ENCODE measurements around the gene GPI. TPM values are rescaled to one million over a fixed set of nuclear protein-coding genes. Genes with fewer than 3 reads are reported as not detected.
"Not testable (repeated sequence)": the region's sequence is repeated elsewhere in the genome, so short reads cannot be mapped to it uniquely, and the experiment has no call there.

Gene GPI
- total and polyA plus RNA-seq, 9 donors, result 94.0 to 194 (median 163) TPM

DNA sequence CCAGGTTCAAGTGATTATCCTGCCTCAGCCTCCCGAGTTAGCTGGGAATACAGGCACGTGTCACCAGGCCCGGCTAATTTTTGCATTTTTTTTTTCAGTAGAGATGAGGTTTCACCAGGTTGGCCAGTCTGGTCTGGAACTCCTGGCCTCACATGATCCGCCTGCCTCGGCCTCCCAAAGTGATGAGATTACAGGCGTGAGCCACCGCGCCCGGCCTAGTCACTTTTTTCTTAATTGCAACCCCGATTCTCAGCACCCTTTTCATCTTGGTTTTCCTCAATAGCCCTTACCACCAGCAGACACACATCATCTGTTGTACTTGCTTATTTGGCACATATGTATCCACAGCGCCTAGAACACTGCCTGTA, 550 bp upstream of the GPI start:
- no peak for DNase-seq
- H3K27ac ChIP-seq (ENCODE audit: low read length), result no peak overlapping the region
- no peaks in the 10 kb centered on the region for H3K9me3 ChIP-seq (replicated peaks; ENCODE audit: control insufficient read depth, low read depth, low read length)
- H3K36me3 ChIP-seq (ENCODE audit: control insufficient read depth, insufficient read depth, low read length), result peaks cover 29% of the 10 kb centered on the region
- WGBS (ENCODE audit: insufficient coverage), result 81% methylated on average over 8 of the region's 11 CpGs
- H3K4me1 ChIP-seq (ENCODE audit: control insufficient read depth, insufficient read depth, low read length), result peaks cover 24% of the 10 kb centered on the region
- H3K27me3 ChIP-seq (ENCODE audit: control insufficient read depth, insufficient read depth, low read length), result no peaks in the 10 kb centered on the region
- peak overlapping the region; percentile 80 for H3K4me3 ChIP-seq (ENCODE audit: low read length)

DNA sequence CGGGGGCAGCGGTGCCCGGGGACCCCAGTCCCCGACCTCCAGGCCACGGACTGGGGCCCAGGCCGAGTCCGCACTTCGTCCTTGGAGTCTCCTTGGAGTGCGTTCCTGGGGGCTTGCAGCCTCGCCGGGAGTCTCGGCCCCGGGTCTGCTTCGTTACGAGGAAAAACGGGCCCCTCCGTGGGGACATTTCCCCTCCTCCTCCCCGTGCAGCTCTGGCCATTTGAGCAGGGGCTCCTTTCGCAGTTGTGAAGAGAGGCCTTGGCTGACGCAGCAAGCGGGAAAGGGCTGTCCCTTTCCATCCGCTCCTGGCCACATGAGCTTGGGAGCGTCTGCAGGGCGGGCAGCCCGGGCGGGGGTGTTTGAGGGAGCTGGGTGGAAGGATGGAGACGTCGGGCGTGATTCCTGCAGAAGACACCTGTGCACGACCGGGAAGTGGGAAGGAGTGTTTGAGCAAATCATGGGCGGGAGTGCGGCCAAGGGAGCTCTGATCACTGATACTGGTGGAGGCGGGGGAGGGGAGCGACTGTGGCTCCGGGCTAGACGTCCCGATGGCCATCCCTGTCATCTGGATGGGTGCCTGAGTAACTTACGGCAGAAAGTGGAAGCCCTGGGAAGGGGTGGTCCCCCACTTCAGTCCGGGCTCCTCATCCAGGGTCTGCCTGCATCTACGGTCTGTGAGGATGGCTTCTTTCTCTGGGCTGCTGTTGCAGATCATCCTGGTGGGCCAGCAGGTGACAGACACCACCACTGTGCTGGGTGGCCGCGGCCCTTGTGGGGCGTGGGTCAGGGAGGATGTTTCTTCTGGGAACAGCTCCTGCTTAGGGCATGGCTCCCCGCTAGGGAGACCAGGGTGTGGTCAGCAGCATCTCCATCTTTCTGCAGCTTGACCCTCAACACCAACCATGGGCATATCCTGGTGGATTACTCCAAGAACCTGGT, 736 bp downstream of the GPI start:
- peaks cover 39% of the 10 kb centered on the region for H3K36me3 ChIP-seq (ENCODE audit: control insufficient read depth, insufficient read depth, low read length)
- peak; percentile 68 for DNase-seq
- H3K27ac ChIP-seq (ENCODE audit: low read length), result peak overlapping the region; percentile 40
- WGBS (ENCODE audit: insufficient coverage), result 2% methylated on average over 39 of the region's 45 CpGs
- no peaks in the 10 kb centered on the region for H3K9me3 ChIP-seq (replicated peaks; ENCODE audit: control insufficient read depth, low read depth, low read length)
- peak overlapping the region; percentile 80 for H3K4me3 ChIP-seq (ENCODE audit: low read length)
- peaks cover 18% of the 10 kb centered on the region for H3K4me1 ChIP-seq (ENCODE audit: control insufficient read depth, insufficient read depth, low read length)
- no peaks in the 10 kb centered on the region for H3K27me3 ChIP-seq (ENCODE audit: control insufficient read depth, insufficient read depth, low read length)

DNA sequence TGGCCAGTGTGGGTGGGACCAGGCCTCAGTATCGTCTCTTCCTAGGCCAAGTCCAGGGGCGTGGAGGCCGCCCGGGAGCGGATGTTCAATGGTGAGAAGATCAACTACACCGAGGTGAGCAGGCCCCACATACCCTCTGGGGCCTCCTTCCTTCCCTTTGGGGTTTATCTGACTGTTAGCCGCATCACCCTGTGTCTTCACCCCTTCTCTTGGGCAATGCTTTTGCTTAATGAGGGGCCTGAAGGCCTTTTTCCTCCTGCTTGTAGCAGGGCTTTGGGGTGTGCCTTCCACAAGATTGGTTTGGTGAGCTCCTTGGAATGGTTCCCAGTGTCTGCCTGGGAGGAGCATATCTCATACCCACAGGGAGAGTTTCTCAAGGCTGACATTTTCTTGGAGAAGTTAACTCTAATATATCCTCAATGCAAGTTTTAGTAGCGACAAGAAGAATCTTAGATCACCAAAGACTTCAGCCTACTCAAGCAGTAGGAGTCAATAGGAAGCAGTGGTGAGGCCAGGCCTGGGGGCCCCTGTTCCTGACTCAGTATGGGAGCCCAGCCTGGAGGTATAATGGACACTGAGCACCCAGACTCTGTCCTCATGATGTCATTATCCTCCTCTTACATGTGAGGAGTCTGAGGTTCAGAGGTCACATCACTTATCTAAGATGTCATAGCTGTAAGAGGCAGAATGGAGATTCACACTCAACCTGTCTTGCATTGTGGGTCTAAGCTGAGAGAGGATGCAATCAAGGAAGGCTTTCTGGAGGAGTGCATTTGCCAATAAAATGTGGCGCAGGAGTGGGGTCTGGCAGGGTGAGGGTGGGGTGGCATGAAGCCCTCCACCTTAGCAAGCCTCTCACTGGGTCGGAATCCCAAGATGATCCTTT, 2.0 kb downstream of the GPI start:
- Histone ChIP-seq H3K27me3 (ENCODE audit: control insufficient read depth, insufficient read depth, low read length) (no peaks in the 10 kb centered on the region), H3K36me3 (ENCODE audit: control insufficient read depth, insufficient read depth, low read length) (peaks cover 43% of the 10 kb centered on the region), H3K4me3 (ENCODE audit: low read length) (no peak overlapping the region), H3K27ac (ENCODE audit: low read length) (no peak overlapping the region), H3K9me3 (replicated peaks; ENCODE audit: control insufficient read depth, low read depth, low read length) (no peaks in the 10 kb centered on the region), H3K4me1 (ENCODE audit: control insufficient read depth, insufficient read depth, low read length) (peaks cover 18% of the 10 kb centered on the region)
- WGBS (ENCODE audit: insufficient coverage), result 80% methylated on average over 2 of the region's 10 CpGs
- DNase-seq, result no peak

DNA sequence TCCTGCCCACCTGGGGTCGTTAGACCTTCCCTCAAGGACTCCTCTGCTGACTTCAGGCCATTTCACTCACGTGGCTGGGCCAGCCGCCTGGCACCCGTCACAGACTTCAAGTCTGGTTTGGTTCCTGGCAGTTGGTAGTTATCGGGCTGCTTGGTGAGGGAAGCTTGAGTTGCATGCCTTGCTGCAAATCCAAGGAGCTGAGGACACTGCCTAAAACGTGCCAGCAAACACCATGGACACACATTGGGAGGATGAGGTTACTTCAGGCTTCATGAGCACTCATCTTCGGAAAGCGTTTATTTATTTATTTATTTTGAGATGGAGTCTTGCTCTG, 2.6 kb downstream of the GPI start:
- Histone ChIP-seq H3K4me1 (ENCODE audit: control insufficient read depth, insufficient read depth, low read length) (peaks cover 18% of the 10 kb centered on the region), H3K27me3 (ENCODE audit: control insufficient read depth, insufficient read depth, low read length) (no peaks in the 10 kb centered on the region), H3K36me3 (ENCODE audit: control insufficient read depth, insufficient read depth, low read length) (peaks cover 46% of the 10 kb centered on the region), H3K9me3 (replicated peaks; ENCODE audit: control insufficient read depth, low read depth, low read length) (no peaks in the 10 kb centered on the region), H3K27ac (ENCODE audit: low read length) (no peak overlapping the region), H3K4me3 (ENCODE audit: low read length) (no peak overlapping the region)
- WGBS (ENCODE audit: insufficient coverage), result 88% methylated on average over 5 of the region's 8 CpGs
- no peak for DNase-seq

DNA sequence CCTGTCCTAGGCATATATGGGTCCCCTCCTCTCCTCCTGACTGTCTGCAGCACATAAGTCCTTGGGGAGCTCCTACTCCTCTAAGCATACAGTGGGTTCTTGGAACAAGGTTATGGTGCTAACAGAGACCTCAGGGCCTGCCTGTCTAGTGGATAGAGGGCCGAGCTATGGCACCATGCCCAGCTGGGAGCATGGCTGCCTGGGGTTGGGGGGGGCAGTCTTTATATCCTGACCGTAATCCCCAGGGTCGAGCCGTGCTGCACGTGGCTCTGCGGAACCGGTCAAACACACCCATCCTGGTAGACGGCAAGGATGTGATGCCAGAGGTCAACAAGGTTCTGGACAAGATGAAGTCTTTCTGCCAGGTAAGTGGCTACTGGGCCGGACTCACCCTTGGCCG, 3.3 kb downstream of the GPI start:
- Histone ChIP-seq H3K9me3 (replicated peaks; ENCODE audit: control insufficient read depth, low read depth, low read length) (no peaks in the 10 kb centered on the region), H3K4me3 (ENCODE audit: low read length) (no peak overlapping the region), H3K4me1 (ENCODE audit: control insufficient read depth, insufficient read depth, low read length) (peaks cover 18% of the 10 kb centered on the region), H3K27me3 (ENCODE audit: control insufficient read depth, insufficient read depth, low read length) (no peaks in the 10 kb centered on the region), H3K36me3 (ENCODE audit: control insufficient read depth, insufficient read depth, low read length) (peaks cover 46% of the 10 kb centered on the region), H3K27ac (ENCODE audit: low read length) (no peak overlapping the region)
- 87% methylated on average over 8 of the region's 10 CpGs for WGBS (ENCODE audit: insufficient coverage)
- DNase-seq, result no peak

DNA sequence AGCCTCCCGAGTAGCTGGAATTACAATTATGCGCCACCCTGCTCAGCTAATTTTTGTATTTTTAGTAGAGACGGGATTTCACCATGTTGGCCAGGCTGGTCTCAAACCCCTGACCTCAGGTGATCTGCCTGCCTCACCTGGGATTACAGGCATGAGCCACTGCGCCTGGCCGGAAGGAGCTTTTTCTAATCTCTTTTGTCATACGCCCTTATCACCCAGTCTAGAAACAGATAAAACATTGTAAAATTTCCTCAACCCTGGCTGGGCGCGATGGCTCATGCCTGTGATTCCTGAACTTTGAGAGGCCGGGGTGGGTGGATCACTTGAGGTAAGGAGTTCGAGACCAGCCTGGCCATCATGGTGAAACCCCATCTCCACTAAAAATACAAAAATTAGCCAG, 4.2 kb downstream of the GPI start:
- H3K4me1 ChIP-seq (ENCODE audit: control insufficient read depth, insufficient read depth, low read length), result peaks cover 18% of the 10 kb centered on the region
- H3K27me3 ChIP-seq (ENCODE audit: control insufficient read depth, insufficient read depth, low read length); H3K9me3 ChIP-seq (replicated peaks; ENCODE audit: control insufficient read depth, low read depth, low read length); DNase-seq; H3K27ac ChIP-seq (ENCODE audit: low read length); H3K4me3 ChIP-seq (ENCODE audit: low read length): not testable (repeated sequence)
- peaks cover 53% of the 10 kb centered on the region for H3K36me3 ChIP-seq (ENCODE audit: control insufficient read depth, insufficient read depth, low read length)
- WGBS (ENCODE audit: insufficient coverage), result 93% methylated on average over 3 of the region's 10 CpGs

DNA sequence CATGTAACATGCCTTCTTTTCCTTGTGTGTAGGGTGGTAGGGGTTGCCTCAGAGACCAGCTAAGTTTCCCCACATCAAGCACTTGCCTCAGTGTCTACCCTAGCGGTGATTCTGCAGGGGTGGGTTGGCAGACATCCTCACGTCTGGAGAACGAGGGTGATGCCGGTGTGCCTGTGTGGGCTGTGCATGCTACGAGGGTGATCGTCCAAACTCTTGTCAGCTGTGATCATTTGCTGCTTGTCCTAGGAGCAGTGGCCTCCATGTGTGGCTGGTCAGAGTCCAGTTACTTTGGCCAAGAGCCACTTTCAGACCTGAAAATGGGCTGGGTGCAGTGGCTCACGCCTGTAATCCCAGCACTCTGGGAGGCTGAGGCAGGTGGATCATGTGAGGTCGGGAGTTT, 5.1 kb downstream of the GPI start:
- Histone ChIP-seq H3K4me1 (ENCODE audit: control insufficient read depth, insufficient read depth, low read length) (peaks cover 16% of the 10 kb centered on the region), H3K4me3 (ENCODE audit: low read length) (no peak overlapping the region)

DNA sequence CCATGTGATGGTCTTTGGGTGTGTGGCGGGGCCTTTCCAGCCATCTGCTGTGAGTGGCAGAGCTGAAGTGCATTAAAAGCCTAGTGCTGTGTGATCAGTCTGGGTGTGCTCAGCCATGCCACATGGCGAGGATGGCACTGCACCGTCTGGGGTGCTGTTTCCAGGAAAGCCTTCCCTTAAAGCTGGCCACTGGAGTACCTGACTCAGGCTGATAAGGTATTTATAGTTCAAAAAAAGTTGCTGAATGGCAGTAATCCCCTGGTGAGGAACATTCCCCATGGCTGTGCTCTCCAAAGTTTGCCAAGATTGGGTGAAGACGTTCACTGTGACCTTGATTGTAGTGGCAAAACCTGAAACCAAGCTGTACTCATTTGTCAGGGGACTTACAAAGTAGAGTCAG, 6.0 kb downstream of the GPI start:
- Histone ChIP-seq H3K27ac (ENCODE audit: low read length) (no peak overlapping the region), H3K9me3 (replicated peaks; ENCODE audit: control insufficient read depth, low read depth, low read length) (no peaks in the 10 kb centered on the region), H3K4me3 (ENCODE audit: low read length) (no peak overlapping the region), H3K4me1 (ENCODE audit: control insufficient read depth, insufficient read depth, low read length) (peaks cover 12% of the 10 kb centered on the region), H3K27me3 (ENCODE audit: control insufficient read depth, insufficient read depth, low read length) (no peaks in the 10 kb centered on the region), H3K36me3 (ENCODE audit: control insufficient read depth, insufficient read depth, low read length) (peaks cover 70% of the 10 kb centered on the region)
- WGBS (ENCODE audit: insufficient coverage), result 96% methylated on average over 3 of the region's 4 CpGs
- DNase-seq, result no peak

More for the DNA sequence above, 5.1 kb downstream of the GPI start:
- Histone ChIP-seq H3K36me3 (ENCODE audit: control insufficient read depth, insufficient read depth, low read length) (peaks cover 61% of the 10 kb centered on the region), H3K9me3 (replicated peaks; ENCODE audit: control insufficient read depth, low read depth, low read length) (no peaks in the 10 kb centered on the region), H3K27ac (ENCODE audit: low read length) (no peak overlapping the region), H3K27me3 (ENCODE audit: control insufficient read depth, insufficient read depth, low read length) (no peaks in the 10 kb centered on the region)
- no peak for DNase-seq
- 79% methylated on average over 8 of the region's 8 CpGs for WGBS (ENCODE audit: insufficient coverage)

DNA sequence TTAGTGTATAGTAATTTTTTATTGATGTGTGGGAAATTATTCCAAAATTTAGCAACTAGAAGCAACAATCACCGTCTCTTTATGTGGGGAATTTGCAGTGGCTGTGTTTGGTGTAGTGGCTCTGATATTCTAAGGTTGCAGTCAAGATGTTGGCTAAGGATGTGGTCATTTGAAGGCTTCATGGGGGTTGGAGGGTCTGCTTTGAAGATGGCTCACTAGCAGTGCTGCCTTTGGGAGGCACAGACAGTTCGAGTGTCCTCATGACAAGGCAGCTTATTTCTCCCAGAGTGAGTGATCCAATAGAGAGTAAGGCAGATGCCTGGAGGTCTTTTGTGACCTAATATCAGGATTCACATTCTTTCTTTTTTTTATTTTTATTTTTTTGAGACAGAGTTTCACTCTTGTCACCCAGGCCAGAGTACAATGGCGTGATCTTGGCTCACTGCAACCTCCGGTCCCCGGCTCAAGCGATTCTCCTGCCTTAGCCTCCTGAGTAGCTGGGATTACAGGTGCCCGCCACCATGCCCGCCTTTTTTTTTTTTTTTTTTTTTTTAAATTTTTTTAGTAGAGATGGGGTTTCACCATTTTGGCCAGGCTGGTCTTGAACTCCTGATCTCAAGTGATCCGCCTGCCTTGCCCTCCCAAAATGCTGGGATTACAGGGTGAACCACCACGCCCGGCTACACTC, 8.7 kb downstream of the GPI start:
- no peaks in the 10 kb centered on the region for H3K27me3 ChIP-seq (ENCODE audit: control insufficient read depth, insufficient read depth, low read length)
- H3K9me3 ChIP-seq (replicated peaks; ENCODE audit: control insufficient read depth, low read depth, low read length), result no peaks in the 10 kb centered on the region
- peaks cover 70% of the 10 kb centered on the region for H3K36me3 ChIP-seq (ENCODE audit: control insufficient read depth, insufficient read depth, low read length)
- no peak for DNase-seq
- no peaks in the 10 kb centered on the region for H3K4me1 ChIP-seq (ENCODE audit: control insufficient read depth, insufficient read depth, low read length)
- H3K27ac ChIP-seq (ENCODE audit: low read length), result no peak overlapping the region
- no peak overlapping the region for H3K4me3 ChIP-seq (ENCODE audit: low read length)
- 100% methylated on average over 1 of the region's 11 CpGs for WGBS (ENCODE audit: insufficient coverage)

DNA sequence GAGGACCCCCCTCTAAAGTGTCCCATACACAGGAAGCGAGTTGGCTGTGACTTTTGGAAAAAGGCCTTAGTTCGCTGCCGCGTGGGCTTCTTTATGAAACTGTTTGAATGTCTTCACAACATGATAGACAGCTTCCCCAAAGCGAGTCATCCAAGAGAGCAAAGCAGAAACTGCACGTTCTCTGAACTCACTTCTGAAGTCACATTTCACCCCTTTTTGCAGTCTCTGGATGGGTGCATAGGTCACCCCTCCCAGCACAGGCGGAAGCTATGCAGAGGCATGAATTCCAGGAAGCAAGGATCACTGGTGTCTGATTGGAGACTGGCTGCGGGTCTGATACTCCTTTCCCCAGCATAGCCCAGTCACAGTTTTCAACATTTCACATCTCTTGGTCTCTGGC, 10.6 kb downstream of the GPI start:
- DNase-seq, result no peak
- Histone ChIP-seq H3K4me3 (ENCODE audit: low read length) (no peak overlapping the region), H3K27me3 (ENCODE audit: control insufficient read depth, insufficient read depth, low read length) (no peaks in the 10 kb centered on the region), H3K4me1 (ENCODE audit: control insufficient read depth, insufficient read depth, low read length) (no peaks in the 10 kb centered on the region), H3K27ac (ENCODE audit: low read length) (no peak overlapping the region), H3K36me3 (ENCODE audit: control insufficient read depth, insufficient read depth, low read length) (peaks cover 71% of the 10 kb centered on the region), H3K9me3 (replicated peaks; ENCODE audit: control insufficient read depth, low read depth, low read length) (no peaks in the 10 kb centered on the region)
- 94% methylated on average over 7 of the region's 8 CpGs for whole genome bisulfite sequencing (ENCODE audit: insufficient coverage)
